GM19372 (cell line): ENCODE measurements around the gene APOA4.

ENCODE experiments used
- ATAC-seq: cut with Tn5 transposase; IDR thresholded peaks from one replicate; pipeline ENCODE4 v1.9.1; 2021; ENCODE audit warnings: mild to moderate bottlenecking, low read depth, moderate library complexity; ENCODE audit not compliant: unreplicated experiment

APOA4 gene

DNA sequence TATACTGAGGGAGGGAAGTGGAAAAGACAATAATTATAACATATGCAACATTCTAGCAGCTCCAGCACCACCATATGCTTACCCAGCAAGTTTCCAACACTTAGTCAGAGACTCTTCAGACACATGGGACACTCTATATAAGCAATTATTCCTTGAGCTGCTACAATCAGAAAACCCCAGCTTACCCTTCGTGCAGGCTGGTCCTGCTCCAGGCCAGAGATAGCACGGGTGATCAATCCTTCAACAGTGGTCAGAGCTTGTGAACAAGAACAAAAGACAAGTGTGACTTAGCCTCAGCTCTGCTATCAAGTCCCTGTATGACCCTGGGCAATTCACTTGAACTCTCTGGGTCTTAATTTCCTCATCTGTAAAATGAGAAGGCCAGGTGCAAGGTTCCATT is 36.8 kb downstream of the APOA4 start:
- ATAC-seq = no peak

DNA sequence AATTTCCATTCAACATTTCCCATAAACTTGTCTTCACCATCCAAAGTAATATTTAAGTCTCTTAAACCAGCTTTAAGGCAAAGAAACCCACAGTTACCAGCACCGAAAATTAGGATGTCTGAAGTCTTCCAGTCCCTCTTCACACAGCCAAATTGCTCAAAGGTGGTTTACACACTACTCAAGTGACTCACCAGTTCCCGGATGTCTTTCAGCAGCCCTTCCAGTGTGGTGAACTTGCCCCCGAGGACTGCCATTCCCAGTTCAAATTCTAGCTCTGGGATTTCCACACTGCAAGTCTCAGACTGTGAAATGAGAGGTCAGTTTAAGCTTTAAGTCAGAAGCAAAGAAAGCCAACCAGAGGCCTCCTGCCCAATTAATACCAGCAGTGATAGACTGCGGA is 40.4 kb downstream of the APOA4 start:
- ATAC-seq = no peak

DNA sequence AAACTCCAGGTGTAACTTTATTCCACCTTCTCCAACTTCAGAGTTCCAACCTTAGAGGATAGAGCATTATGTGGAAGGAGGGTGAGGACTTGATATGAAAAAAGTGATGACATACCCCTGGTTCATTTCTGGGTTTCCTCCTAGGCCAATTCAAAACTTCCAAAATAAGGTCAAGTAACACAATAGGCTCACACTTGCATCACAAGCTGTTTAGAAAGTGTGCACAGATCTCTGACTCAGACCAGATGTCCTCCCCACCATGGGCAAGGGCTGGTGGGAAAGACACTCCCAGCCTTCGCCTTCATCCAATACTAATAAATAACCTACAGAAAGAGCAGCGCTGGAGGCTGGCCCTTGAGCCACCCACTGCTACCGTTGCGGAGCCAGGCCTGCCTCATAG is 44.5 kb downstream of the APOA4 start:
- ATAC-seq = no peak

DNA sequence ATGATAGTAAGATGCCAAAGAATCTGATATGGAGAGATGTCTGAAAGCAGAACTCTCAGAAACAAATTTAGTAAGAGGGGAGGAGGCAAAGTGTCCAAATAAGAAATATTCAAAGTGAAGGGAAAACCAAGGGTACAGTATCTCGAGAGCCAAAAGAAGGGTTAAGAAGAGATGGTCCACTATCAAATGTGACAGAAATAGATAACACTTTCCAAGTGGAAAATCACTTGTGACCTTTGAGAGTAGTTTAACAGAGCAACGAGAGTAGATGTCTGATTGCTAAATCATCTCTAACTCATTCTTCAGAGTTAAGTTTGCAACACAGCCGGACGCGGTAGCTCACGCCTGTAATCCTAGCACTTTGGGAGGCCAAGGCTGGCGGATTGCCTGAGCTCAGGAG is 46.0 kb downstream of the APOA4 start:
- no peak for ATAC-seq

DNA sequence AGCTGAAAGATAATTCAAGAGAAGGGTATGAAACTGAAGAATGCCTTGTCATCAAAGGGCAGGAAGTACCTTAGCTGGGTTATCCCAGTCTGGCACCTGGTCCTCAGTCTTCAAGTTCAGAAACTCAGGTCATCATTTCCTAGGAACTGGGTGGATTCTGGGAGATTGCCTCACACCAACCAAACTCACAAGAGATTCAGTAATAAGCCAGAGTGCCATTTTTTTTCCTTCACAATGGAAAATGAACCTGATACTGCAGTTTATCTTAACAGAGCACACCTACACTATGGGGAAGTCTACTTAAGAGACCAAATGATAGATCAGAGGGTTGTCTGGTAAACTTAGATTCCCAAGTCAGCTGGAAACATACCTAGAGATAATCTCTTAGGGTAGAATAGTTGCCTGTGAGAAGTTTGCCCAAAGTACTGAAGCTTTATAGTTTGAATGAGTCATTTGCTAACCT is 46.6 kb downstream of the APOA4 start:
- ATAC-seq = no peak

DNA sequence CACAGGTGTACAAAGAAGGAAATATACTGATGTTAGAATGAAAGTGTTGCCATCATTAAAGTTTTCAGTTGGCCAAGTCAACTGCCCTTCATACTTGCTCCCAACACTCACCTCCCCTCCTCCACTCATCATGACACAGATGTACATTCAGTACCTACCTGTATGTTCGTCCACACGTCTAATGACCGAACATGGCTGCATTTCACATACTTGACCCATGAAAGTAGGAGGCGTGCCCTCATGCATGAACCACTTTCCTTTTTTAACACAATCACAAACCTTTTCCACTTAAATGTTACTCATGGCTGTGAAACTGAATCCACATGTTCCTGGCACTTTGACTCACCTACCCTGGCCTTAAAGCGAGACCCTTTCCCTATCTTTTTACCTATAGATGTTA is 47.1 kb downstream of the APOA4 start:
- no peak for ATAC-seq

DNA sequence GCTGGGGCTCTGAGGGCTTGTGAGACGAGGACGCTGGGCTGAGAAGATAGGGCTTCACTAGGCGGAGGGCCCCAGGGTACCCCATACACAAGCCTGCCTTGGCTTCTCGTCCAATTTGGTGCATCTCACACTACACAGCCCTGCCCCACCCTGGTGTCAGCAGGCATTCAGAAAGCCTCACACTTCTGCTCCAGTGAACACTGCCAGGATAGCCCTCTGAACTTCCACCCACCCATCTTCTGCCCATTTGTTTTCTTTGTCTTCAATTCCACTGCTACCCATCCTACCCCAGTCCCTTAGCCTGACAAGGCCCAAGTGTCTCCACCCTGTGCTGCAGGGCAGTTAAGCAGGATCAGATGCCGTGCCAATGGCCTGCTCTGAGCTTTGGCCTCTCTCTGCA is 48.4 kb downstream of the APOA4 start:
- ATAC-seq = no peak

DNA sequence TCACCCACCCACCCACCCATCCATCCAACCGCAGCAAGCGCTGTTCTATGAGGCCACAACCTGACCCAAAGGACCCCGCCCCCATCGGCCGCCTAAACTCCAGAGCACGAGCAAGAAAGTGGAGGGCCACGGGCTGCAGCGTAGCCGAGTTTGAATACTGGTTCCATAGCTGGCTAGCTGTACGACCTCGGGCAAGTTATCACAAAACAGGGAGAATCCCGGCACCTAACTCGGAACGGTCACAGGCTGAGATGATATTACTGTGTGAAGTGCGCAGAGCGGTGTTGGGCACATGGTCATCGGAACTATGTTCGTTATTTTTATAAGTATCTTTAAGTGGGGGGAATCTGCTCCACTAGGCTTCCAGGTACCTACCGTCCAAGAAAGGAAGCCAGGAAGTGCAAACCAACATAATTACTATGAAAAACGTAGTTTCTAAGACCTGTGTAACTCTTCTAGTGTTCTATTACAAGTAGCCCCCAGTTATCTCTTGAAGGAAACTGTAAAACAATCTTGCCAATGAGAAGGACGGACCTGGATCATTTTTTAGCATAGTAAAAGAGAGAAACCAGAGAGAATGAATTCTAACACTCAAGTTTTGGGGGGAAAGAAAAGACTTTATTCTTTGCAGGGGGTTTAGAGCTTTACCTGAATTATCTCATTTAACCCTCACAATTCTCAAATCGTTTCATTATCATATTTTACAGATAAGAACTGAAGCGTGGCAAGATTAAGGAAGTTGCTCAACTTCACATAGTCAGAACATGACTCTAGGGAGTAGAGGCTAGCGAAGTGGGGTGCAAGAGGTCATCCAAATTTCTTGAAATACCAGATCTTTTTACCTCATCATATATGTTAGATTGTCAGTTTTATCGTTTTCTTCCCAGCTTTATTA is 49.7 kb downstream of the APOA4 start:
- peak; percentile 10 for ATAC-seq

DNA sequence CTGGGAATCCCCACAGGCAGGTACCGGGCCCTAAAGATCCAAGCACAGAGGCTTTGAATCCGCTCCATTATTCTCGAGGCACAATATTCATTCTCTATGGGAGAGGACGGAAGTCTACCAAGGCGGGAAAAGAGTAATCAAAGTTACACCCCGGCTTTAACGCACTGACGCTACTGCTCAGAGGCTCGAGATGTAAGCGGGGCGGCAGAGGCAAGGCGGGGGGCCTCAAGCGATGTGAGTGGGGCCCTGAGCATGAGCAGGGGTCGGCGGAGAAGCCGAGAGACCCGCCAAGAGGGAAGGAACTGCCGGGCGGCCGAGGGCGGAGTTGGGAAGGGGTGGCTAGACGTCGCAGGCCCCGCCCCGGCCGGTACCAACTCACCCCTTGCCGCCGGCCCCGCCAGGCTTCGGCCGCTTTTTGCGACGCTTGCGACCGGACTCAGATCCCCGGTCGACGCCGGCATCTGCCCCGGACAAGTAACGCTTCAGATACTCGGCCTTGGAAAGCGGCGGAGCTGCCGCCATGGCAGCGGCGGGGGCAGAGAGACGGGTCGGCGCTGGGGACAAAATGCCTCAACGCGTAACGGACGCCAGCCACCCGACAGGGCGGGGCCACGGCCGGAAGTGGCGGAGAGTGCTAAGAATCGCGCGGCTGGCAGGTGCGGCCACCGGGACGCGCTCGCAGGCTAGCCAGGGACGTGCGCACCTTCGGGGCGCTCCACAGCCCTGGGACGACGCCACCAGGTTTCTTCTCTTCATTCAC is 50.5 kb downstream of the APOA4 start, which contains the start of gene BUD13:
TSS of gene BUD13 (minus strand) at position 545 of the 760 bp plus-strand sequence. CDS start at position 522, 23 bp downstream.
- peak; percentile 92 for ATAC-seq

DNA sequence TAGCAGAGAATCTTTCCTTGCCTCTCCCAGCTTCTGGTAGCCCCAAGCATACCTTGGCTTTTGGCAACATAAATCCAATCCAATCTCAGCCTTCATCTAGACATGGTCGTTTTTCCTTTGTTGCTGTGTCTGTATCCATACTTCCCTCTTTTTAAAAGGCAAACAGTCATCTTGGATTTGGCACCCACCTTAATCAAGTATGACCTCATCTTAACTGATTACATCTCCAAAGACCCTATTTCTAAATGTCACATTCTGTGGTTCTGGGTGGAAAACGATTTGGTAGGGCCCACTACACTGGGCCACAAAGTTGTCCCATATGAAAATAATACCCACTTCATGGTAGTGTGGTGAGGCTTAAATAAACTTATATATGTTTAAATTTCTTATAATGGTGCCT is 51.2 kb downstream of the APOA4 start:
- no peak for ATAC-seq
